ENCODE measurements around the gene OPCML. TPM values are rescaled to one million over a fixed set of nuclear protein-coding genes. Genes with fewer than 3 reads are reported as not detected.

The OPCML gene
- total RNA-seq, 1 donor, result not detected

DNA sequence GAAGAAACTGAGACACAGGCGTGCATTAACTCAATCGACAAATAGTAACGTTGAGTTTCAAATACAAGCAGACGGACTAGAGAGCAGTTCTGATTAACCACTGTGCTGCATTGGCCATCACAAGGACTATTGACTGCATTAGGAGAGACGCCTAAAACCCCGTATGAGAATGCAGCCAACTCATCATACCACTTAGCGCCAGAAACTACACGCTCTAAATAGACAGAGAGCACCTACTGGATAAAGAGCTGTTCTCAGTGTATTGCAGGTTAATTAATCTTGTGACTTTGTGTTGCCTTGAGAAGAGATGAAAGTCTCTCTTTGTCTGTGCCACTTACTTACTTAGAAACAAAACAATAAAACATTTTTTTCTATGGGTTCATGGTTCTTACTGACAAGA, 484.0 kb downstream of the OPCML start:
- no peak for DNase-seq (ENCODE audit: low read depth in 2 of 3, low spot score in 2 of 3)

DNA sequence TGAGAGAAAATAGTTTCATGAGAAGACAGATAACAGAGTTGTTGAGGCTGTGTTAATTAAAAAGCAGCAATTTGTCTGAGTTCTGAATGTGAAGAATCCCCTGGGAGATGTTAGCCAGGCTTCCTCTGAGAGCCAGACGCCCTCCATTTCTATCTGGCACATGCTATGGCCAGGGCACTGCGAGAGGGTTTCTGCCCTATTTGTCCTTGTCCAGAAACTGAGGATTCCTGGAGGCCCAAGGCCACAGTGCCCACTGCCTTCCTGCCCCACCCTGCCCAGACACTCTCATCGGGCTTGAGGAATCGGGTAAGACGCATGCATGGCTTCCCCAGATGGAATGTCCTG, 484.6 kb downstream of the OPCML start:
- no peak for DNase-seq (ENCODE audit: low read depth in 2 of 3, low spot score in 2 of 3)

GRCh38 chr11:133047036-133047770, 485.1 kb downstream of the OPCML start:
- no peak for DNase-seq (ENCODE audit: low read depth in 2 of 3, low spot score in 2 of 3)

GRCh38 chr11:133046252-133046651, 486.0 kb downstream of the OPCML start:
- DNase-seq (ENCODE audit: low read depth in 2 of 3, low spot score in 2 of 3), result no peak

- DNase-seq (ENCODE audit: low read depth in 2 of 3, low spot score in 2 of 3), result no peak
Observed at GRCh38 chr11:133041928-133042882, 490.1 kb downstream of the OPCML start.

GRCh38 chr11:133041181-133041580, 491.1 kb downstream of the OPCML start:
- no peak for DNase-seq (ENCODE audit: low read depth in 2 of 3, low spot score in 2 of 3)

DNA sequence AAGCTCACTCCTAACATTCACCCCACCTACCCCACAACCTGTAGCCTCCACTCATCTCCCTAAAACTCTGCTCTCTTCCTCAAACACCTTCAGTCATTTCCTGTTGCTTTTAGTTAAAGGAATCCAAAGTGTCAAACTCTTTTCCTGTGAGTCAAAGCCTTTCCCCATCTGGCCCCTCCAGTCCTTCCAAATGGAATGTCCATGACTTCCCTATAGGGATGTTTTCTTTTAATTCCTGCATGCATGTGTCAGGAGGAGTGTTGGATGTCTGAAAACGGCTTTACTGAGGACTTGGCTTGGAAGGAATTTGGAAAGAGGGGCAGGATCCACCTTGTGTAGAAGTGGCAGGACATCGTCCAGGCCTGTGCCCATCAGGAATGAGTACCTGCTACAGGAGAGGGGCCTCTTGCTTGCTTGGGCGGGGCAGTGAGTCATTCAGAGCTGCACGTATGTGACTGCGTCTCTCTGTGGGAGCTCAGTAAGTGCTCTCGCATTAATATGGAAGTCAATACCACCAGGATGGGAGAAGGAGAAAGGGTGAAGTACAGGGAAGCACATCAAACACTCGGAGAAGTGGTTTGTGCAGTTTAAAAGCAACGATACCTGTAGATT, 491.9 kb downstream of the OPCML start:
- no peak for DNase-seq (ENCODE audit: low read depth in 2 of 3, low spot score in 2 of 3)

GRCh38 chr11:133038850-133039249, 493.5 kb downstream of the OPCML start:
- DNase-seq (ENCODE audit: low read depth in 2 of 3, low spot score in 2 of 3), result no peak

DNA sequence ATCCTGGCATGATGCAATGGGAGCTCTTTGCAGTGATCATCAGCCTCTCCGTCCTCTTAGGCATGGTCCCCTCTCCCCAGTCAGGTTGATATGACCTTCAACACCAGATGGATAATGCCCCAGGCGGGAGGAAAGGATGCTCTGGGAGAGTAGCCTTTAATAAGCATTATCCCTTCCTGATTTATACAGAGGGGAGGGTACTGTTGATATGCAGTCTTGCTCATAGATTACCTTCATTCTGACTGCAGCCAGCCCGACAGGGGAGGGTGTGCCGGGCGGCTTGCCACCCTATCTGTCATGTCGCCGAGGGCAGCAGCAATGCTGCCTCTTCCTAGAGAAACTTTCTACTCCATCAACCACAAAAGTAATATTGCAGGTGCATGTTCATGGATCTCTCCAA, 497.4 kb downstream of the OPCML start:
- DNase-seq (ENCODE audit: low read depth in 2 of 3, low spot score in 2 of 3), result no peak

- no peak for DNase-seq (ENCODE audit: low read depth in 2 of 3, low spot score in 2 of 3)
Observed at GRCh38 chr11:133029107-133029506, 503.2 kb downstream of the OPCML start.

DNA sequence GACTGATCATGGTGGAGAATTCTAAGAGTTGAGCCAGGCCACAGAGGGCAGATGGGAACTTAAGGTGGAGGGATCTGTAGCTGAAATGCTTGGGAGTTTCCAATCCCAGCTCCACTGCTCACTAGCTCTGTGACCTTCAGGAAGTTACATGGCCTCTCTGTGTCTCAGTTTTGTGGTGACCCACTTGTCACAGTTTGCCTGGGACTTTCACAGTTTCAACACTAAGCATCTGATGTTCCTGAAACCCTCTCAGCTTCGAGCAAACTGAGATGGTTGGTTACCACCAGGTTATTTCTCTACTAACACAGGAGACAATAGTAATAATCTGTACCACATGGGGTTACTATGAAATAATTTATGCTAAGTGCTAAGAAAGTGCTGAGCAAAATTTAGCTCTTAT, 505.3 kb downstream of the OPCML start:
- DNase-seq (ENCODE audit: low read depth in 2 of 3, low spot score in 2 of 3), result no peak

GRCh38 chr11:133024301-133024700, 508.0 kb downstream of the OPCML start:
- no peak for DNase-seq (ENCODE audit: low read depth in 2 of 3, low spot score in 2 of 3)

GRCh38 chr11:133023232-133023631, 509.1 kb downstream of the OPCML start:
- DNase-seq (ENCODE audit: low read depth in 2 of 3, low spot score in 2 of 3), result no peak

GRCh38 chr11:133021553-133021952, 510.7 kb downstream of the OPCML start:
- no peak for DNase-seq (ENCODE audit: low read depth in 2 of 3, low spot score in 2 of 3)

- DNase-seq (ENCODE audit: low read depth in 2 of 3, low spot score in 2 of 3), result no peak
Observed at GRCh38 chr11:133020372-133020714, 512.0 kb downstream of the OPCML start.

DNA sequence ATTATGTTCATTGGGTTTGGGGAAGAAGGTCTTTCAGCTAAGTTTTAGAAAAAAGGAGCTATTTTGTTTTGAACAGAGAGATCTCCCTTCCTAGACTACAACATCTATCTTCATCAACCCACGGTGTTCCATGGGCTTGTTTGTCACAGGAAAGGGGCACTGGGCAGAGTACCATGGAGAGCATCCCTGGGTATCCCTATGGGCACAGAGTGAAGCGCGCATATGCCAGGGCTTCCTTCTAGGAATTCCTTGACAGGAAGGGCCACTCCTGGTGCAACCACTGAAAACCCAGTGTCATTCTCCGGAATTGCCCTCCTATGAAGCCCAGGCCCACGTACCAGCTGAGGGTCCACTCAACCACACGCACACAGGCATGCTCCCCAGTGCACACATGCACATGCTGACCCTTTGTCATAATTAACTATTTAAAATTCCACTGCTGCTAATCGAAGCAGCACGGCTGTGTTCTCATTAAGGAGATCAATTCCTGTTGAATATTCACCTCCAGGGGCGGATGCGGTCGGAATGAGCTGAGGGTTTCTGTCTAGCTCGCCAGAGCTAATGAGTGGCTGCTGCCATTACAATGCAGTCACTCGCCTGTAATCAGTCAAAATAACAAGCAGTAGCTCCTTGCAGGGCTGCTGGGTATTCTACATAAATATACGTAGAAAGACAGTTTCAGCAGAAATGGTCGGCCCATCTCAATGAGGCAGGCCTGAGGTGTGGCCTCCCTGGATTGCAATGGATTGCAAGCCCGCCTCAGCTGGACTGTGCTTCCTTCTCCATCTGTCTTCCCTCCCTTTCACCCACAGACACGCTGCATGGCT, 512.5 kb downstream of the OPCML start:
- no peak for DNase-seq (ENCODE audit: low read depth in 2 of 3, low spot score in 2 of 3)

DNA sequence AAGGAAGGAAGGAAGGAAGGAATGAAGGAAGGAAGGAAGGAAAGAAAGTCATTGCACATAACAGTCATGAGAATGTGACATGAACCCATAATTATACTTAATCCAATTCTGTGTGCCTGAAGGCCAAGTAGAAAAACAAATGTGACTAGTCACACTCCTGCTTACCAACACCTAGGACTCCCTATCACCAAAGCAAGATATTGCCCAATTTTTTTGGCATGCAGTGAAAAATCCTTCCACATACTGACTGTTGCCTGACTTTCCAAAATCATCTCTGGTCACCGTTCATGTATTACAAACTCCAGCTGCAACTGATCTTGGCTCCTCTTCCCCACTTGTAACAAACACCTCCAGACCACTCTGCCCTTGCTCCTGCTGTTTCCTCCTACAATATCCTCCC, 516.8 kb downstream of the OPCML start:
- no peak for DNase-seq (ENCODE audit: low read depth in 2 of 3, low spot score in 2 of 3)

GRCh38 chr11:133014337-133014736, 518.0 kb downstream of the OPCML start:
- DNase-seq (ENCODE audit: low read depth in 2 of 3, low spot score in 2 of 3), result no peak

- DNase-seq (ENCODE audit: low read depth in 2 of 3, low spot score in 2 of 3), result no peak
Observed at GRCh38 chr11:133012803-133013202, 519.5 kb downstream of the OPCML start.

GRCh38 chr11:133011604-133012003, 520.7 kb downstream of the OPCML start:
- DNase-seq (ENCODE audit: low read depth in 2 of 3, low spot score in 2 of 3), result no peak
